Measurements from ENCODE around the gene PAQR7.

The PAQR7 gene

GRCh38 chr1:25831569-25832196 lies 43.8 kb downstream of the PAQR7 start:
- Mint-ChIP-seq H3K9me3 (no peaks in the 10 kb centered on the region), H3K27me3 (ENCODE audit: low read depth) (no peaks in the 10 kb centered on the region), H3K27ac (no peak overlapping the region), H3K36me3 (ENCODE audit: low read depth) (peaks cover 65% of the 10 kb centered on the region), H3K4me3 (no peak overlapping the region), H3K4me1 (no peaks in the 10 kb centered on the region)
- TF ChIP-seq CTCF (IDR thresholded peaks at IDR 0.05; ENCODE audit: unreplicated experiment in 3 of 3) = no peak

GRCh38 chr1:25829046-25829445 lies 46.5 kb downstream of the PAQR7 start:
- Mint-ChIP-seq H3K9me3 (no peaks in the 10 kb centered on the region), H3K4me3 (no peak overlapping the region), H3K27ac (no peak overlapping the region), H3K36me3 (ENCODE audit: low read depth) (peaks cover 66% of the 10 kb centered on the region), H3K27me3 (ENCODE audit: low read depth) (no peaks in the 10 kb centered on the region), H3K4me1 (no peaks in the 10 kb centered on the region)
- TF ChIP-seq CTCF (IDR thresholded peaks at IDR 0.05; ENCODE audit: unreplicated experiment in 3 of 3) = no peak

GRCh38 chr1:25828491-25828890 lies 47.0 kb downstream of the PAQR7 start:
- Mint-ChIP-seq H3K4me3 (no peak overlapping the region), H3K36me3 (ENCODE audit: low read depth) (peaks cover 63% of the 10 kb centered on the region), H3K27me3 (ENCODE audit: low read depth) (no peaks in the 10 kb centered on the region), H3K27ac (no peak overlapping the region), H3K4me1 (no peaks in the 10 kb centered on the region), H3K9me3 (no peaks in the 10 kb centered on the region)
- no peak for TF ChIP-seq CTCF (IDR thresholded peaks at IDR 0.05; ENCODE audit: unreplicated experiment in 3 of 3)

- Mint-ChIP-seq H3K27me3 (ENCODE audit: low read depth) (no peaks in the 10 kb centered on the region), H3K27ac (no peak overlapping the region)
- TF ChIP-seq CTCF (IDR thresholded peaks at IDR 0.05; ENCODE audit: unreplicated experiment in 3 of 3) = no peak
Measured at GRCh38 chr1:25826571-25826970, 48.9 kb downstream of the PAQR7 start.

GRCh38 chr1:25825605-25826004 lies 49.9 kb downstream of the PAQR7 start:
- H3K9me3 Mint-ChIP-seq = no peaks in the 10 kb centered on the region
- no peak overlapping the region for H3K4me3 Mint-ChIP-seq
- no peaks in the 10 kb centered on the region for H3K27me3 Mint-ChIP-seq (ENCODE audit: low read depth)
- H3K27ac Mint-ChIP-seq = no peak overlapping the region
- TF ChIP-seq CTCF (IDR thresholded peaks at IDR 0.05; ENCODE audit: unreplicated experiment in 3 of 3) = no peak
- peaks cover 39% of the 10 kb centered on the region for H3K36me3 Mint-ChIP-seq (ENCODE audit: low read depth)
- peaks cover 18% of the 10 kb centered on the region for H3K4me1 Mint-ChIP-seq

More at GRCh38 chr1:25826571-25826970, 48.9 kb downstream of the PAQR7 start:
- H3K36me3 Mint-ChIP-seq (ENCODE audit: low read depth) = peaks cover 48% of the 10 kb centered on the region
- no peaks in the 10 kb centered on the region for H3K9me3 Mint-ChIP-seq
- H3K4me1 Mint-ChIP-seq = peaks cover 9% of the 10 kb centered on the region
- H3K4me3 Mint-ChIP-seq = no peak overlapping the region

- Mint-ChIP-seq H3K27me3 (ENCODE audit: low read depth) (no peaks in the 10 kb centered on the region), H3K4me3 (peak overlapping the region; percentile 91 to 97 (median 93)), H3K27ac (peak overlapping the region; percentile 63 to 91 (median 87)), H3K36me3 (ENCODE audit: low read depth) (peaks cover 8% of the 10 kb centered on the region), H3K4me1 (peaks cover 37% of the 10 kb centered on the region), H3K9me3 (no peaks in the 10 kb centered on the region)
- TF ChIP-seq CTCF (IDR thresholded peaks at IDR 0.05; ENCODE audit: unreplicated experiment in 3 of 3) = no peak
Measured at GRCh38 chr1:25821630-25822091, 53.8 kb downstream of the PAQR7 start.

All from nephron (organoid).